ENCODE data around the gene ALDH18A1. TPM values are rescaled to one million over a fixed set of nuclear protein-coding genes. Genes with fewer than 3 reads are reported as not detected.

Gene ALDH18A1
- polyA plus RNA-seq, 2 of the 4 experiments (the other 2 are of a cell fraction), result 41.8 to 69.9 TPM

DNA sequence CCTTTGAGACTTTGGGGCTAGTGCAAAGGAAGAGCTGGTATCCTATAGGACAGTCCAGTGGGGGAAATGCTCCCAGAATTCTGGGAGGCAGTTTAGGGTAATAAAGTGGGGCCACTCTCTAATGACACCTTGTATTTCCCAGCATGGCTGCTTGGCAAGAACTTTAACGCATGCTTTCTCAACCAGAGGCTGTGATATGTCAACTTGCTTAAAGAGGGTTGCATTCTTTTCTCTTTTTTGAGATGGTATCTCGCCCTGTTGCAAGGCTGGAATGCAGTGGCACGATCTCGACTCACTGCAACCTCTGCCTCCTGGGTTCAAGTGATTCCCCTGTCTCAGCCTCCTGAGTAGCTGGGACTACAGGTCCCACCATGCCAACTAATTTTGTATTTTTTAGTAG, 38.4 kb downstream of the ALDH18A1 start:
- Histone ChIP-seq H3K4me2 (no peak overlapping the region), H3K9me3 (0 out of 3 replicates have a peak, but pooled peaks cover 3% of the 10 kb centered on the region), H3K4me1 (no peaks in the 10 kb centered on the region), H3K27ac (no peak overlapping the region), H3K4me3 (no peak overlapping the region)
- WGBS (ENCODE audit: missing lambda C conversion rate), result 95% methylated on average over 4 of the region's 4 CpGs
- FAIRE-seq (no peak), DNase-seq (ENCODE audit: low read depth in 1 of 2, low spot score in 1 of 2) (no peak), ATAC-seq (no peak)
- CTCF ChIA-PET, result interaction anchor here (1.4 kb wide), 1 partner anchor 14 kb away, joined by 3 read pairs; no protein-coding TSS in a partner anchor
- POLR2A ChIA-PET, result no interaction called here
- no peak for TF ChIP-seq GATA3 (IDR thresholded peaks at IDR 0.05; ENCODE audit: borderline replicate concordance)

DNA sequence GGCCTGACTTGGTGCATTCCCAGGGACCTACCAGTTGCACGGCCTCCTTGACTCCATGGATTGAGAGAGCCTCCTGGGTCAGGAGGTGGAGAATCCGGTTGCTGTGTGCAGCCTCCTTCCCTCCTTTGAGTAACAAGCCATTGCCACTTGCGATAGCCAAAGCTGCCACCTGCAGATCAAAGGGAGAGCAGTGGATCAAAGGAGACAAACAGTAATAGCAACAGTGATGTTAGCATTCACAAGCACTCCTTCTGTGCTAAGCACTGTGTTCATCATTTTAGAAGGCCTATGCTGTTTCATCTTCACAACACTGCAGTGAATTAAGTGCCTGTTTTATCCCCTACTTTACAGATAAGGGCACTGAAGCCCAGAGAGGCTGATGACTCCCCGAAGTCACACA, 40.1 kb downstream of the ALDH18A1 start:
- Histone ChIP-seq H3K9me3 (0 out of 3 replicates have a peak, but pooled peaks cover 3% of the 10 kb centered on the region), H3K4me3 (no peak overlapping the region), H3K4me1 (no peaks in the 10 kb centered on the region), H3K27ac (no peak overlapping the region), H3K4me2 (no peak overlapping the region)
- ATAC-seq (no peak), FAIRE-seq (no peak), DNase-seq (ENCODE audit: low read depth in 1 of 2, low spot score in 1 of 2) (no peak)
- 96% methylated on average over 4 of the region's 4 CpGs for WGBS (ENCODE audit: missing lambda C conversion rate)
- POLR2A ChIA-PET, result no interaction called here
- TF ChIP-seq FOSB (CRISPR knock-in tag; IDR thresholded peaks at IDR 0.05) (no peak), SMC3 (IDR thresholded peaks at IDR 0.05) (no peak), TFCP2L1 (CRISPR knock-in tag; IDR thresholded peaks at IDR 0.05) (no peak), JUNB (IDR thresholded peaks at IDR 0.05) (no peak), HOXB13 (CRISPR knock-in tag; IDR thresholded peaks at IDR 0.05; ENCODE audit: low read depth) (no peak), ZC3H11A (IDR thresholded peaks at IDR 0.05) (no peak), EHF (CRISPR knock-in tag; IDR thresholded peaks at IDR 0.05) (no peak), MAFK (IDR thresholded peaks at IDR 0.05; ENCODE audit: partially characterized antibody) (no peak), CBX8 (IDR thresholded peaks at IDR 0.05) (no peak)
- TF ChIP-seq, protein P1, sequence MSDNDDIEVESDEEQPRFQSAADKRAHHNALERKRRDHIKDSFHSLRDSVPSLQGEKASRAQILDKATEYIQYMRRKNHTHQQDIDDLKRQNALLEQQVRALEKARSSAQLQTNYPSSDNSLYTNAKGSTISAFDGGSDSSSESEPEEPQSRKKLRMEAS (IDR thresholded peaks at IDR 0.05), result no peak
- TF ChIP-seq, protein P2, sequence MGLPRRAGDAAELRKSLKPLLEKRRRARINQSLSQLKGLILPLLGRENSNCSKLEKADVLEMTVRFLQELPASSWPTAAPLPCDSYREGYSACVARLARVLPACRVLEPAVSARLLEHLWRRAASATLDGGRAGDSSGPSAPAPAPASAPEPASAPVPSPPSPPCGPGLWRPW (IDR thresholded peaks at IDR 0.05), result no peak
- CTCF ChIA-PET, result interaction anchor here (0.9 to 1.4 kb wide), 4 partner anchors 15 to 242 kb away, joined by 3 read pairs; no protein-coding TSS in a partner anchor

DNA sequence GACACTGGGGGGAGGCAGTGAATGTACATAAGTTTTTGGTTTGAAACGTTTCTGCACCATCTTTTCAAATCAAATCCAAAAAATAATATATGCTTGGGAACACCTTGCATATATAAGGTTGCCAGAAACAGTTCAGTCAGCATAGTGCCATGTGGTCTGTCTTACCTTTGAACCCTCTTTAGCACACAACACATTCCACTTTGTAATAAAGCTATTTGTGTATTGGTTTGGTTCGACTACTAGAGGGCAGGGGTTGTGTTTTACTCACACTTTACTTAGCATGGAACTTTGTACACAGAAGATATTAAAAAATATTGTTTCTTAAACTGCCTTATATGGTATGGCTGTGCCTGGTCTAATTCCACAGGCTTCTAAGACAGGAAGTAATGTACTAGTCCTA, 43.2 kb downstream of the ALDH18A1 start:
- no peak overlapping the region for H3K4me2 ChIP-seq
- TF ChIP-seq POLR2AphosphoS2 (conservative IDR thresholded peaks at IDR 0.05; ENCODE audit: low read length) (no peak), ZNF302 (CRISPR knock-in tag; IDR thresholded peaks at IDR 0.05) (no peak), KDM1A (IDR thresholded peaks at IDR 0.05; ENCODE audit: low read depth) (no peak), RAD21 (conservative IDR thresholded peaks at IDR 0.05 in 1 of 2, IDR thresholded peaks at IDR 0.05 in 1 of 2) (no peak)
- TF ChIP-seq, protein P3, sequence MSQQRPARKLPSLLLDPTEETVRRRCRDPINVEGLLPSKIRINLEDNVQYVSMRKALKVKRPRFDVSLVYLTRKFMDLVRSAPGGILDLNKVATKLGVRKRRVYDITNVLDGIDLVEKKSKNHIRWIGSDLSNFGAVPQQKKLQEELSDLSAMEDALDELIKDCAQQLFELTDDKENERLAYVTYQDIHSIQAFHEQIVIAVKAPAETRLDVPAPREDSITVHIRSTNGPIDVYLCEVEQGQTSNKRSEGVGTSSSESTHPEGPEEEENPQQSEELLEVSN (IDR thresholded peaks at IDR 0.05; ENCODE audit: borderline replicate concordance, low read depth), result no peak
- TF ChIP-seq, protein P4, sequence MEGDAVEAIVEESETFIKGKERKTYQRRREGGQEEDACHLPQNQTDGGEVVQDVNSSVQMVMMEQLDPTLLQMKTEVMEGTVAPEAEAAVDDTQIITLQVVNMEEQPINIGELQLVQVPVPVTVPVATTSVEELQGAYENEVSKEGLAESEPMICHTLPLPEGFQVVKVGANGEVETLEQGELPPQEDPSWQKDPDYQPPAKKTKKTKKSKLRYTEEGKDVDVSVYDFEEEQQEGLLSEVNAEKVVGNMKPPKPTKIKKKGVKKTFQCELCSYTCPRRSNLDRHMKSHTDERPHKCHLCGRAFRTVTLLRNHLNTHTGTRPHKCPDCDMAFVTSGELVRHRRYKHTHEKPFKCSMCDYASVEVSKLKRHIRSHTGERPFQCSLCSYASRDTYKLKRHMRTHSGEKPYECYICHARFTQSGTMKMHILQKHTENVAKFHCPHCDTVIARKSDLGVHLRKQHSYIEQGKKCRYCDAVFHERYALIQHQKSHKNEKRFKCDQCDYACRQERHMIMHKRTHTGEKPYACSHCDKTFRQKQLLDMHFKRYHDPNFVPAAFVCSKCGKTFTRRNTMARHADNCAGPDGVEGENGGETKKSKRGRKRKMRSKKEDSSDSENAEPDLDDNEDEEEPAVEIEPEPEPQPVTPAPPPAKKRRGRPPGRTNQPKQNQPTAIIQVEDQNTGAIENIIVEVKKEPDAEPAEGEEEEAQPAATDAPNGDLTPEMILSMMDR (IDR thresholded peaks at IDR 0.05), result no peak
- H3K4me3 ChIP-seq, result no peak overlapping the region
- no peaks in the 10 kb centered on the region for H3K9me3 ChIP-seq
- no peak for ATAC-seq
- no peak overlapping the region for H3K27ac ChIP-seq
- CTCF ChIA-PET, result interaction anchor here (1.1 to 2.5 kb wide), 7 partner anchors 8 to 179 kb away, joined by 4 to 10 read pairs (median 5); partner anchors contain the start of gene TCTN3
- 64% methylated on average over 2 of the region's 2 CpGs for WGBS (ENCODE audit: missing lambda C conversion rate)
- POLR2A ChIA-PET, result no interaction called here
- no peak for FAIRE-seq
- H3K4me1 ChIP-seq, result no peaks in the 10 kb centered on the region
- no peak for DNase-seq (ENCODE audit: low read depth in 1 of 2, low spot score in 1 of 2)

DNA sequence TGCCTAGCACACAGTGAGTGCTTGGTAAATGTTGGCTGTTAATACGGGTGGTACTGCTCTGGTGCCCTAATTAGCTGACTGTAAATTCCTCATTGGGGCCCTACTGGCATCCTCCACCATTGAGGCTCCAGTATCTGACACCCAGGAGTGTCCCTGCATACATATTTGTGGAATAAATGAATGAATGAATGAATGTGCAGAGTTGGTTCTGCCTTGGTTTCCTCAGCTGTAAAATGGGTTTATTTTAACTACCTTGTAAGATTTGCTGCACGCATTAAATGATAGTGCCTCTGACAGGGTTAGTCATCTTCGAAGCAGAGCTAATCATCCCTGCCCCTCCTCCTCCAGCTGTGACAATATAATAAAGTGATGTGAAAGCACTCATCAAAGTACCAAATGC, 45.8 kb downstream of the ALDH18A1 start:
- Histone ChIP-seq H3K9me3 (no peaks in the 10 kb centered on the region), H3K4me3 (no peak overlapping the region), H3K27ac (no peak overlapping the region), H3K4me2 (no peak overlapping the region), H3K4me1 (no peaks in the 10 kb centered on the region)
- no peak for FAIRE-seq
- ATAC-seq, result no peak
- ChIA-PET CTCF (interaction anchor here (1.0 to 1.7 kb wide), 3 partner anchors 9 to 181 kb away, joined by 3 to 4 read pairs (median 3); no protein-coding TSS in a partner anchor), POLR2A (no interaction called here)
- TF ChIP-seq, protein P5, sequence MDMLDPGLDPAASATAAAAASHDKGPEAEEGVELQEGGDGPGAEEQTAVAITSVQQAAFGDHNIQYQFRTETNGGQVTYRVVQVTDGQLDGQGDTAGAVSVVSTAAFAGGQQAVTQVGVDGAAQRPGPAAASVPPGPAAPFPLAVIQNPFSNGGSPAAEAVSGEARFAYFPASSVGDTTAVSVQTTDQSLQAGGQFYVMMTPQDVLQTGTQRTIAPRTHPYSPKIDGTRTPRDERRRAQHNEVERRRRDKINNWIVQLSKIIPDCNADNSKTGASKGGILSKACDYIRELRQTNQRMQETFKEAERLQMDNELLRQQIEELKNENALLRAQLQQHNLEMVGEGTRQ (IDR thresholded peaks at IDR 0.05), result no peak
- TF ChIP-seq, protein P6, sequence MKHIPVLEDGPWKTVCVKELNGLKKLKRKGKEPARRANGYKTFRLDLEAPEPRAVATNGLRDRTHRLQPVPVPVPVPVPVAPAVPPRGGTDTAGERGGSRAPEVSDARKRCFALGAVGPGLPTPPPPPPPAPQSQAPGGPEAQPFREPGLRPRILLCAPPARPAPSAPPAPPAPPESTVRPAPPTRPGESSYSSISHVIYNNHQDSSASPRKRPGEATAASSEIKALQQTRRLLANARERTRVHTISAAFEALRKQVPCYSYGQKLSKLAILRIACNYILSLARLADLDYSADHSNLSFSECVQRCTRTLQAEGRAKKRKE (CRISPR knock-in tag; IDR thresholded peaks at IDR 0.05; ENCODE audit: low read depth), result no peak
- TF ChIP-seq FOSL2 (IDR thresholded peaks at IDR 0.05) (no peak), FOSL2 (CRISPR knock-in tag; IDR thresholded peaks at IDR 0.05) (no peak), ZNF302 (CRISPR knock-in tag; IDR thresholded peaks at IDR 0.05) (no peak), CHD4 (IDR thresholded peaks at IDR 0.05; ENCODE audit: borderline replicate concordance) (no peak), PHF8 (IDR thresholded peaks at IDR 0.05; ENCODE audit: borderline replicate concordance, low read depth) (no peak)
- TF ChIP-seq, protein P2 (IDR thresholded peaks at IDR 0.05), result no peak
- DNase-seq (ENCODE audit: low read depth in 1 of 2, low spot score in 1 of 2), result no peak
- WGBS (ENCODE audit: missing lambda C conversion rate), result 92% methylated on average over 3 of the region's 3 CpGs
